Fibroblast of lung (primary cell): ENCODE measurements around the gene HTR2A.

Experiments
- EZH2 ChIP-seq: IDR thresholded peaks from 2 replicates; pipeline ENCODE4 v1.5.1; 2012; ENCODE audit warnings: low read length, control low read depth, mild to moderate bottlenecking; ENCODE audit errors: missing control alignments
- TF ChIP-seq, protein P1 (sequence below), 2 donors: IDR thresholded peaks in 1 of 2; conservative IDR thresholded peaks in 1 of 2; 1 replicate in 1 of 2; 2 replicates in 1 of 2; pipeline ENCODE4 v1.5.1; 2011 to 2012; ENCODE audit warnings: low read length in 2 of 2, control low read depth in 1 of 2, inconsistent platforms in 1 of 2, low read depth in 1 of 2, mild to moderate bottlenecking in 1 of 2

DNA sequence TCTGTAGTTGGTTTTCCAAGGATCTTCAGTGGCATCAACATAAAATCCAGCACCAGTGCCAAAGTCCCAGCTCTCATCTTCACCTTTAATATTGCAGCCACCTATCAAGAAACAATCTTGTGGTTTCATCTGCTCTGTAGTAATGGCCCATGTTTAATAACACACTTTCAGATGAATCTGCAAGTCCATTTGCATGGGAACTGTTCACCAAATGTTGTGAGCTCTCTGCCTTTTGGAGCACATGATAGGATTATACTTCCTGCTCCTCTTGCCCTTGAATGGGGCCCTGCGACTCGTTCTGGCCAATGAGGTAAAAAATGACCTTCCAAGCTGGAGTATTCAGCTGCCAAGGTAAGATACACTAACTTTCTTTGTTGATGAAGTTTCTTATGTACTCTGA is 114.2 kb downstream of the HTR2A start:
- TF ChIP-seq, protein P1, sequence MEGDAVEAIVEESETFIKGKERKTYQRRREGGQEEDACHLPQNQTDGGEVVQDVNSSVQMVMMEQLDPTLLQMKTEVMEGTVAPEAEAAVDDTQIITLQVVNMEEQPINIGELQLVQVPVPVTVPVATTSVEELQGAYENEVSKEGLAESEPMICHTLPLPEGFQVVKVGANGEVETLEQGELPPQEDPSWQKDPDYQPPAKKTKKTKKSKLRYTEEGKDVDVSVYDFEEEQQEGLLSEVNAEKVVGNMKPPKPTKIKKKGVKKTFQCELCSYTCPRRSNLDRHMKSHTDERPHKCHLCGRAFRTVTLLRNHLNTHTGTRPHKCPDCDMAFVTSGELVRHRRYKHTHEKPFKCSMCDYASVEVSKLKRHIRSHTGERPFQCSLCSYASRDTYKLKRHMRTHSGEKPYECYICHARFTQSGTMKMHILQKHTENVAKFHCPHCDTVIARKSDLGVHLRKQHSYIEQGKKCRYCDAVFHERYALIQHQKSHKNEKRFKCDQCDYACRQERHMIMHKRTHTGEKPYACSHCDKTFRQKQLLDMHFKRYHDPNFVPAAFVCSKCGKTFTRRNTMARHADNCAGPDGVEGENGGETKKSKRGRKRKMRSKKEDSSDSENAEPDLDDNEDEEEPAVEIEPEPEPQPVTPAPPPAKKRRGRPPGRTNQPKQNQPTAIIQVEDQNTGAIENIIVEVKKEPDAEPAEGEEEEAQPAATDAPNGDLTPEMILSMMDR (conservative IDR thresholded peaks at IDR 0.05 in 1 of 2, IDR thresholded peaks at IDR 0.05 in 1 of 2; ENCODE audit: low read depth in 1 of 2, low read length in 2 of 2): no peak
- TF ChIP-seq EZH2: no peak
